Astrocyte (in vitro differentiated cells and primary cell): ENCODE data around the gene HEMK1. TPM values are rescaled to one million over a fixed set of nuclear protein-coding genes. Genes with fewer than 3 reads are reported as not detected.
A peak's percentile ranks its signal among the peaks of the same experiment; 100 is the strongest.

Experiments
- DNase-seq: peaks from one replicate; pipeline ENCODE4 v3.0.0-alpha.2; 2010; ENCODE audit warnings: low read depth
- FAIRE-seq: peaks from 2 replicates; lab custom pipeline; 2011; peaks lifted over from hg19 to GRCh38; lab: Jason Lieb, UNC
- H2AFZ ChIP-seq: 2 replicates; pipeline ENCODE4 v1.6.0; 2012; ENCODE audit warnings: low read depth, low read length, inconsistent platforms
- H3K27ac ChIP-seq: 2 replicates; pipeline ENCODE4 v1.5.1; 2011; ENCODE audit warnings: low read depth, low read length, inconsistent platforms
- H3K27me3 ChIP-seq: 2 replicates; pipeline ENCODE4 v1.6.0; 2011; ENCODE audit warnings: low read length, inconsistent platforms; ENCODE audit not compliant: insufficient read depth
- H3K36me3 ChIP-seq: 2 replicates; pipeline ENCODE4 v1.5.1; 2011; ENCODE audit warnings: low read length, inconsistent platforms; ENCODE audit not compliant: insufficient read depth
- H3K4me1 ChIP-seq: 2 replicates; pipeline ENCODE4 v1.5.1; 2011; ENCODE audit warnings: low read length, inconsistent platforms; ENCODE audit not compliant: insufficient read depth
- H3K4me2 ChIP-seq: 2 replicates; pipeline ENCODE4 v1.6.0; 2012; ENCODE audit warnings: low read length, inconsistent platforms
- H3K4me3 ChIP-seq: 2 replicates; pipeline ENCODE4 v1.5.1; 2011; ENCODE audit warnings: low read depth, mild to moderate bottlenecking, low read length, inconsistent platforms; ENCODE audit not compliant: insufficient read depth
- H3K79me2 ChIP-seq: 2 replicates; pipeline ENCODE4 v1.6.0; 2012; ENCODE audit warnings: mild to moderate bottlenecking, low read length, inconsistent platforms; ENCODE audit not compliant: insufficient read depth
- H3K9ac ChIP-seq: 2 replicates; pipeline ENCODE4 v1.6.0; 2012; ENCODE audit warnings: mild to moderate bottlenecking, low read length, inconsistent platforms
- H3K9me3 ChIP-seq: 2 replicates; pipeline ENCODE4 v1.5.1; 2012; ENCODE audit warnings: low read depth, mild to moderate bottlenecking, low read length, inconsistent platforms; ENCODE audit not compliant: insufficient read depth
- H4K20me1 ChIP-seq: 2 replicates; pipeline ENCODE4 v1.6.0; 2012; ENCODE audit warnings: low read length, inconsistent platforms; ENCODE audit not compliant: insufficient read depth
- H3K27ac Mint-ChIP-seq: one replicate; pipeline ENCODE4 v1.8.0; 2021; ENCODE audit warnings: mild to moderate bottlenecking, mixed read lengths; ENCODE audit not compliant: unreplicated experiment
- H3K27me3 Mint-ChIP-seq: one replicate; pipeline ENCODE4 v1.8.0; 2021; ENCODE audit warnings: low read depth, mixed read lengths; ENCODE audit not compliant: unreplicated experiment
- H3K36me3 Mint-ChIP-seq: one replicate; pipeline ENCODE4 v1.8.0; 2021; ENCODE audit warnings: low read depth, mixed read lengths; ENCODE audit not compliant: unreplicated experiment
- H3K4me1 Mint-ChIP-seq: one replicate; pipeline ENCODE4 v1.8.0; 2021; ENCODE audit warnings: low read depth, mixed read lengths; ENCODE audit not compliant: unreplicated experiment
- H3K4me3 Mint-ChIP-seq: one replicate; pipeline ENCODE4 v1.8.0; 2021; ENCODE audit warnings: mild to moderate bottlenecking, moderate library complexity, mixed read lengths; ENCODE audit not compliant: unreplicated experiment
- H3K9me3 Mint-ChIP-seq: one replicate; pipeline ENCODE4 v1.8.0; 2021; ENCODE audit warnings: mild to moderate bottlenecking, mixed read lengths; ENCODE audit not compliant: unreplicated experiment
- EZH2 ChIP-seq: IDR thresholded peaks from 2 replicates; pipeline ENCODE4 v1.6.1; 2012; ENCODE audit warnings: mild to moderate bottlenecking, low read length, inconsistent platforms; ENCODE audit not compliant: insufficient read depth
- total RNA-seq: library from RNA; stranded (reverse); gene quantifications from 2 replicates; pipeline ENCODE4 v1.2.1, GENCODE V29; 2021
- TF ChIP-seq, protein P1 (sequence below): IDR thresholded peaks from 2 replicates; pipeline ENCODE4 v1.5.1; 2011; ENCODE audit warnings: low read depth, mild to moderate bottlenecking, inconsistent platforms, low read length, moderate library complexity; ENCODE audit not compliant: insufficient read depth

Gene HEMK1
- total RNA-seq, 1 donor from 2014 or later: 13.6 TPM

DNA sequence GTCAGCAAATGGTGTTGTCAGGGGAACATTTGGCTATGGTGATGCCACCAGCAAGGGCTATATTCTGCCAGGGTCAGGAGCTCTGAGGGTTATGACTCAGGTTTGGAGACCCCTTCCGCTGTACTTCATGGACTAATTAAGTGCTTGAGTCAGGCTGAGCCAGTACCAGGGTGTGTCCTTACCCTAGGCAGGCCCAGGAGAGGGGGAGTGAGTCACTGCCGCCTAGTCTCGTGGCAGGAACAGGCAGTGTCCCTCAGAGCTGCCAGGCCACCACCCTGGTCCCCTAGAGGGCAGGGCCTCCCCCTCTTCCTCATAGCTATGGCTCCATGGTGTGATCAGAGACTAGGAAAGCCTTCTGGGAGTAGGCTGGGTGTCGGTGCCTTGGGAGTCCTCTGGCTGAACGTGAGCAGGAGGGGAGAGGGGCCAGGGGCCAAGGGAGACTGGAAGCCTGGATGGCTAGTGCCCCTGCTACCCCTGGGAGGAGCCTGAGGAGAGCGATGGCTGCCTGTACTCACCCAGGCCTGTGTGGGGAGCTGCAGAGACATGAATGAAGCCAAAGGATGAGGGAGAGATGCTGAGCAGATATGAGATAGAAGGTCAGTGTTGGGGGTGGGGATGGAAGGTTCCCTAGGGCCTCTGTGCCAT, 58.2 kb downstream of the HEMK1 start:
- H3K4me3 Mint-ChIP-seq: peak overlapping the region; percentile 57
- peak; percentile 59 for FAIRE-seq
- H3K27me3 Mint-ChIP-seq: no peaks in the 10 kb centered on the region
- Histone ChIP-seq H3K9ac (peak overlapping the region; percentile 43), H4K20me1 (peaks cover 19% of the 10 kb centered on the region), H3K79me2 (peaks cover 6% of the 10 kb centered on the region), H3K36me3 (no peaks in the 10 kb centered on the region), H2AFZ (peak overlapping the region; percentile 51), H3K4me3 (no peak overlapping the region), H3K4me1 (peaks cover 39% of the 10 kb centered on the region), H3K27me3 (no peaks in the 10 kb centered on the region), H3K9me3 (no peaks in the 10 kb centered on the region), H3K4me2 (peak overlapping the region; percentile 35), H3K27ac (peak overlapping the region; percentile 26)
- TF ChIP-seq, protein P1, sequence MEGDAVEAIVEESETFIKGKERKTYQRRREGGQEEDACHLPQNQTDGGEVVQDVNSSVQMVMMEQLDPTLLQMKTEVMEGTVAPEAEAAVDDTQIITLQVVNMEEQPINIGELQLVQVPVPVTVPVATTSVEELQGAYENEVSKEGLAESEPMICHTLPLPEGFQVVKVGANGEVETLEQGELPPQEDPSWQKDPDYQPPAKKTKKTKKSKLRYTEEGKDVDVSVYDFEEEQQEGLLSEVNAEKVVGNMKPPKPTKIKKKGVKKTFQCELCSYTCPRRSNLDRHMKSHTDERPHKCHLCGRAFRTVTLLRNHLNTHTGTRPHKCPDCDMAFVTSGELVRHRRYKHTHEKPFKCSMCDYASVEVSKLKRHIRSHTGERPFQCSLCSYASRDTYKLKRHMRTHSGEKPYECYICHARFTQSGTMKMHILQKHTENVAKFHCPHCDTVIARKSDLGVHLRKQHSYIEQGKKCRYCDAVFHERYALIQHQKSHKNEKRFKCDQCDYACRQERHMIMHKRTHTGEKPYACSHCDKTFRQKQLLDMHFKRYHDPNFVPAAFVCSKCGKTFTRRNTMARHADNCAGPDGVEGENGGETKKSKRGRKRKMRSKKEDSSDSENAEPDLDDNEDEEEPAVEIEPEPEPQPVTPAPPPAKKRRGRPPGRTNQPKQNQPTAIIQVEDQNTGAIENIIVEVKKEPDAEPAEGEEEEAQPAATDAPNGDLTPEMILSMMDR: peak; percentile 26
- no peak for TF ChIP-seq EZH2
- no peaks in the 10 kb centered on the region for H3K9me3 Mint-ChIP-seq
- H3K36me3 Mint-ChIP-seq: peaks cover 8% of the 10 kb centered on the region
- peaks cover 25% of the 10 kb centered on the region for H3K4me1 Mint-ChIP-seq
- peak; percentile 72 for DNase-seq
- H3K27ac Mint-ChIP-seq: no peak overlapping the region

DNA sequence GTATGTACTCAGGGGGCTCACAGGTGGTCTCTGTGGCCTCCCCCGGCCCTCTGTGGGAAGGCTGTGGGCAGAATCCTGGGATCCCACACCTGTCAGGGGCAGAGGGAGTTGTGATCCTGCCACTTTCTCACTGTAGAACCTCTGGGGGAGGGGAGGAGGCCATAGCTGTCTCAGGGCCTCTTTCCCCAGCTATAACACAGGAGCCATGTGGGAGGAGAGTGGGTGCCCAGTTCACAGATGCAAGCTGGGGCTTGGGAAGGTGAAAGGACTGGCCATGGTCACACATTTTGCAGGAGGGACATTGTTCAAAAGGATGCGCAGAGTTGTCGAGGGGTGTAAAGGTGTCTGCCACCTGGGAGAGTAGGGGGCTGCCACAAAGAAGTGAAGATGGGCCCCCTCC, 59.3 kb downstream of the HEMK1 start:
- Histone ChIP-seq H3K36me3 (no peaks in the 10 kb centered on the region), H3K4me2 (no peak overlapping the region), H3K9ac (no peak overlapping the region), H4K20me1 (peaks cover 20% of the 10 kb centered on the region), H3K4me1 (peaks cover 39% of the 10 kb centered on the region), H3K4me3 (no peak overlapping the region), H3K79me2 (peaks cover 6% of the 10 kb centered on the region), H3K27me3 (no peaks in the 10 kb centered on the region), H3K9me3 (no peaks in the 10 kb centered on the region), H2AFZ (no peak overlapping the region), H3K27ac (no peak overlapping the region)
- DNase-seq (no peak), FAIRE-seq (no peak)
- peaks cover 8% of the 10 kb centered on the region for H3K36me3 Mint-ChIP-seq
- no peak overlapping the region for H3K4me3 Mint-ChIP-seq
- no peak overlapping the region for H3K27ac Mint-ChIP-seq
- no peaks in the 10 kb centered on the region for H3K9me3 Mint-ChIP-seq
- TF ChIP-seq, protein P1: no peak
- TF ChIP-seq EZH2: no peak
- H3K27me3 Mint-ChIP-seq: no peaks in the 10 kb centered on the region
- peaks cover 25% of the 10 kb centered on the region for H3K4me1 Mint-ChIP-seq

DNA sequence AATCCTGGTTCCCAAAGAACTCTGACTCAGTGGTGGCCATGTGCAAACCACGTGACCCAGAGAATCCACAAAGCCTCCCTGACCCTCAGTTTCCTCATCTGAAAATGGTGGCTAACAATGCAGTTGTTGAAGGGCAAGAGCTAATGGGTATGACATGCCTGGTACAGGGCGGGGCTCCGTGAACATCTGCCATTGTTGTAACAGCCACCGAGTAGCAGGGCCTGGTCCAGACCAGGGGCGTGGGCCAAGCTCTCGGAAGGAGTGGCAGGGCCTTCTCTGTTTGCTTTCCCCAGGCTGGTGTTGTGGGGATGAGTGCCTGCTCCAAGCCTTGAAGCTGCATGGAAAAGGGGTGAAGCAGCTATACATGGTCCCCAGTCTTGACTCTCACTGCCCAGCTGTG, 61.1 kb downstream of the HEMK1 start:
- Histone ChIP-seq H4K20me1 (peaks cover 19% of the 10 kb centered on the region), H2AFZ (no peak overlapping the region), H3K9ac (no peak overlapping the region), H3K4me1 (peaks cover 24% of the 10 kb centered on the region), H3K4me3 (no peak overlapping the region), H3K79me2 (peaks cover 6% of the 10 kb centered on the region), H3K4me2 (peak overlapping the region; percentile 38), H3K27ac (no peak overlapping the region), H3K36me3 (no peaks in the 10 kb centered on the region), H3K27me3 (no peaks in the 10 kb centered on the region), H3K9me3 (no peaks in the 10 kb centered on the region)
- H3K27ac Mint-ChIP-seq: no peak overlapping the region
- TF ChIP-seq EZH2: no peak
- TF ChIP-seq, protein P1: no peak
- no peaks in the 10 kb centered on the region for H3K9me3 Mint-ChIP-seq
- FAIRE-seq: no peak
- H3K36me3 Mint-ChIP-seq: no peaks in the 10 kb centered on the region
- H3K27me3 Mint-ChIP-seq: no peaks in the 10 kb centered on the region
- H3K4me3 Mint-ChIP-seq: no peak overlapping the region
- DNase-seq: no peak
- peaks cover 11% of the 10 kb centered on the region for H3K4me1 Mint-ChIP-seq
